Activated naive CD4-positive, alpha-beta T cell treated with anti-CD3 and anti-CD28 coated beads, Interleukin-2, amount 50 U/mL, for 72 hours (primary cell): ENCODE results near the gene CYP46A1. TPM values are rescaled to one million over a fixed set of nuclear protein-coding genes. Genes with fewer than 3 reads are reported as not detected.

ENCODE experiments used
- ATAC-seq, 2 donors: fragments of 150-1000 bp; cut with Tn5 transposase; 2 replicates each; pipeline ENCODE4 v1.10.0; 2021; ENCODE audit warnings: mild to moderate bottlenecking in 2 of 2, moderate library complexity in 2 of 2
- DNase-seq, 2 donors: peaks; one replicate each; pipeline ENCODE4 v3.0.0; 2021 to 2022; ENCODE audit warnings: low spot score in 2 of 2
- H3K27ac Mint-ChIP-seq, 2 donors: one replicate each; pipeline ENCODE4 v1.8.0; 2022; ENCODE audit warnings: mild to moderate bottlenecking in 2 of 2, mixed read lengths in 2 of 2
- H3K36me3 Mint-ChIP-seq, 2 donors: one replicate each; pipeline ENCODE4 v1.8.0; 2022; ENCODE audit warnings: mixed read lengths in 2 of 2
- H3K9me3 Mint-ChIP-seq, 2 donors: one replicate each; pipeline ENCODE4 v1.8.0; 2022; ENCODE audit warnings: mixed read lengths in 2 of 2
- total RNA-seq, 2 donors: library from RNA; stranded (reverse); gene quantifications; one replicate each; pipeline ENCODE4 v1.2.3, GENCODE V29; 2022

CYP46A1 gene
- total RNA-seq, 2 donors from 2014 or later, result 0.14 to 0.21 TPM

GRCh38 chr14:99679111-99679510 lies 5.0 kb upstream of the CYP46A1 start:
- no peak for DNase-seq
- H3K27ac Mint-ChIP-seq, result no peak overlapping the region
- peaks cover 3 to 7% of the 10 kb centered on the region in 2 donors for H3K9me3 Mint-ChIP-seq
- no peak for ATAC-seq
- H3K36me3 Mint-ChIP-seq, result no peaks in the 10 kb centered on the region

GRCh38 chr14:99679543-99679942 lies 4.6 kb upstream of the CYP46A1 start:
- ATAC-seq, result no peak
- no peaks in the 10 kb centered on the region for H3K36me3 Mint-ChIP-seq
- no peak for DNase-seq
- peaks cover 3 to 7% of the 10 kb centered on the region in 2 donors for H3K9me3 Mint-ChIP-seq
- no peak overlapping the region for H3K27ac Mint-ChIP-seq

- H3K36me3 Mint-ChIP-seq, result no peaks in the 10 kb centered on the region
- H3K27ac Mint-ChIP-seq, result no peak overlapping the region
- ATAC-seq (no peak), DNase-seq (no peak)
- peaks cover 3 to 7% of the 10 kb centered on the region in 2 donors for H3K9me3 Mint-ChIP-seq
Observed at GRCh38 chr14:99679996-99680395, 4.1 kb upstream of the CYP46A1 start.

GRCh38 chr14:99681101-99681831 lies 2.8 kb upstream of the CYP46A1 start:
- peaks cover 3 to 7% of the 10 kb centered on the region in 2 donors for H3K9me3 Mint-ChIP-seq
- no peak overlapping the region for H3K27ac Mint-ChIP-seq
- no peaks in the 10 kb centered on the region for H3K36me3 Mint-ChIP-seq
- ATAC-seq (no peak), DNase-seq (no peak)

- H3K27ac Mint-ChIP-seq, result no peak overlapping the region
- ATAC-seq, result no peak
- H3K36me3 Mint-ChIP-seq, result no peaks in the 10 kb centered on the region
- no peak for DNase-seq
- H3K9me3 Mint-ChIP-seq, result peaks cover 3 to 7% of the 10 kb centered on the region in 2 donors
Observed at GRCh38 chr14:99681832-99682148, 2.3 kb upstream of the CYP46A1 start.

- ATAC-seq (peak; percentile 30 to 36), DNase-seq (peak; percentile 83 to 93)
- peak overlapping the region; percentile 44 to 67 for H3K27ac Mint-ChIP-seq
- no peaks in the 10 kb centered on the region for H3K36me3 Mint-ChIP-seq
- peaks cover 3 to 7% of the 10 kb centered on the region in 2 donors for H3K9me3 Mint-ChIP-seq
Observed at GRCh38 chr14:99682809-99683618, 1.1 kb upstream of the CYP46A1 start.

GRCh38 chr14:99684410-99684934 lies 374 bp downstream of the CYP46A1 start:
- H3K27ac Mint-ChIP-seq, result no peak overlapping the region
- no peaks in the 10 kb centered on the region for H3K36me3 Mint-ChIP-seq
- DNase-seq, result no peak
- ATAC-seq, result peak in 1 of 2 donors; percentile 34
- H3K9me3 Mint-ChIP-seq, result no peaks in the 10 kb centered on the region

- ATAC-seq (no peak), DNase-seq (no peak)
- Mint-ChIP-seq H3K27ac (no peak overlapping the region), H3K9me3 (no peaks in the 10 kb centered on the region), H3K36me3 (no peaks in the 10 kb centered on the region)
Observed at GRCh38 chr14:99685151-99685591, 1.1 kb downstream of the CYP46A1 start.

GRCh38 chr14:99685596-99685995 lies 1.5 kb downstream of the CYP46A1 start:
- H3K27ac Mint-ChIP-seq, result no peak overlapping the region
- no peak for DNase-seq

GRCh38 chr14:99686557-99687283 lies 2.6 kb downstream of the CYP46A1 start:
- Mint-ChIP-seq H3K36me3 (no peaks in the 10 kb centered on the region), H3K9me3 (no peaks in the 10 kb centered on the region), H3K27ac (no peak overlapping the region)
- ATAC-seq, result no peak
- no peak for DNase-seq

More at GRCh38 chr14:99685596-99685995, 1.5 kb downstream of the CYP46A1 start:
- no peak for ATAC-seq
- no peaks in the 10 kb centered on the region for H3K36me3 Mint-ChIP-seq
- no peaks in the 10 kb centered on the region for H3K9me3 Mint-ChIP-seq

GRCh38 chr14:99687284-99688209 lies 3.4 kb downstream of the CYP46A1 start:
- ATAC-seq, result no peak
- Mint-ChIP-seq H3K27ac (no peak overlapping the region), H3K36me3 (no peaks in the 10 kb centered on the region), H3K9me3 (no peaks in the 10 kb centered on the region)
- DNase-seq, result peak in 1 of 2 donors; percentile 48

GRCh38 chr14:99688210-99688581 lies 4.1 kb downstream of the CYP46A1 start:
- H3K27ac Mint-ChIP-seq, result no peak overlapping the region
- H3K36me3 Mint-ChIP-seq, result no peaks in the 10 kb centered on the region
- ATAC-seq, result no peak
- H3K9me3 Mint-ChIP-seq, result no peaks in the 10 kb centered on the region
- no peak for DNase-seq

GRCh38 chr14:99688629-99689028 lies 4.5 kb downstream of the CYP46A1 start:
- H3K36me3 Mint-ChIP-seq, result no peaks in the 10 kb centered on the region
- DNase-seq, result no peak
- no peak for ATAC-seq
- H3K27ac Mint-ChIP-seq, result no peak overlapping the region
- H3K9me3 Mint-ChIP-seq, result no peaks in the 10 kb centered on the region

- no peaks in the 10 kb centered on the region for H3K36me3 Mint-ChIP-seq
- ATAC-seq (no peak), DNase-seq (no peak)
- H3K9me3 Mint-ChIP-seq, result no peaks in the 10 kb centered on the region
- no peak overlapping the region for H3K27ac Mint-ChIP-seq
Observed at GRCh38 chr14:99689266-99690236, 5.5 kb downstream of the CYP46A1 start.

- DNase-seq, result no peak
- H3K36me3 Mint-ChIP-seq, result no peaks in the 10 kb centered on the region
- no peak for ATAC-seq
- H3K9me3 Mint-ChIP-seq, result no peaks in the 10 kb centered on the region
- no peak overlapping the region for H3K27ac Mint-ChIP-seq
Observed at GRCh38 chr14:99690636-99691035, 6.5 kb downstream of the CYP46A1 start.
